Neural progenitor cell (in vitro differentiated cells): ENCODE measurements around the gene AFF1.

Experiments
- EZH2phosphoT487 ChIP-seq: fragments of 200-600 bp; sonication (generic); IDR thresholded peaks from 2 replicates; pipeline ENCODE4 v1.6.1; 2017; ENCODE audit warnings: antibody characterized with exemption
- TF ChIP-seq, protein P1 (sequence below): fragments of 200-600 bp; sonication (generic); IDR thresholded peaks from 2 replicates; pipeline ENCODE4 v1.5.1; 2017; ENCODE audit warnings: antibody characterized with exemption, mild to moderate bottlenecking

DNA sequence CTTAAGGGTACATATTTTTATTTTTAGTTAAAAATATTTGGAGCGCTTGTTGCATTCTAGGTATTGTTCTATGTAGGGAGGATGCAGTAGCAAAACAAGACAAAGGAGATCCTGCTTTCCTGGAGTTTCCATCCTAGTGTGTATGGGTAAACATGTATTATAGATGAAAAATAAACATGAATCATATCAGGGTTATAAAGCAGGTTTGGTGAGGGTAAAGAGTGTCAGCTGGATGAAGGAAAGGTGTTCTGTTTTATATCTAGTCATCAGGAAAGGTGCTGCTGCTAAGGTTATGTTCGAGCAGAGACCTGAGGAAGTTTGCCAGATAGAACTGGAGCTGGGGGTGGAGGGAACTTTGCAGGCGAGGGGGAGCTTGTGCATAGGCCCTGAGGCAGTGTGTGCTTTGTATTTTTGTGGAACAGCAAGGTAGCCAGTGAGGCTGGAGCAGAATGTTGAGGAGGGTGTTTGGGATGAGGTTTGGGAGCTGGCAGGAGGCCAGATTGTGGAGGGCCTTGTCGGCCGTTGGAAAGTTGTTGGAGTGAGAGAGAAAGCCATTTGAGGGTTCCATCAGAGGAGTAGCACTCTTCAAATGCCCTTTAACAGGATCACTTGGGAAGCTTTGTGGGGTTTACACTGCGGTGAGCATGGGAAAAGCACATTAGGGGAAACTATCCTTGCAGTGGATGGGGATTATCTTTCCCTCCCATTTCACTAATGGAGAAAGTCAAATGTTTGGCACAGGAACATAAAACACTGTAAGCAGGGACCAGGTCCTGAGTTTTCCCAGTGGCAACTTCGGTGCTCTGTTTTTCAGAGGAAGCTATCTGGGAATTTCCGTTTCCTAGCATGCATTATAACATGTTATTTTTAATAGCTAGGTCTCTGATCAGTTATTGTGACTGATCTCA, 35.9 kb downstream of the AFF1 start:
- TF ChIP-seq, protein P1, sequence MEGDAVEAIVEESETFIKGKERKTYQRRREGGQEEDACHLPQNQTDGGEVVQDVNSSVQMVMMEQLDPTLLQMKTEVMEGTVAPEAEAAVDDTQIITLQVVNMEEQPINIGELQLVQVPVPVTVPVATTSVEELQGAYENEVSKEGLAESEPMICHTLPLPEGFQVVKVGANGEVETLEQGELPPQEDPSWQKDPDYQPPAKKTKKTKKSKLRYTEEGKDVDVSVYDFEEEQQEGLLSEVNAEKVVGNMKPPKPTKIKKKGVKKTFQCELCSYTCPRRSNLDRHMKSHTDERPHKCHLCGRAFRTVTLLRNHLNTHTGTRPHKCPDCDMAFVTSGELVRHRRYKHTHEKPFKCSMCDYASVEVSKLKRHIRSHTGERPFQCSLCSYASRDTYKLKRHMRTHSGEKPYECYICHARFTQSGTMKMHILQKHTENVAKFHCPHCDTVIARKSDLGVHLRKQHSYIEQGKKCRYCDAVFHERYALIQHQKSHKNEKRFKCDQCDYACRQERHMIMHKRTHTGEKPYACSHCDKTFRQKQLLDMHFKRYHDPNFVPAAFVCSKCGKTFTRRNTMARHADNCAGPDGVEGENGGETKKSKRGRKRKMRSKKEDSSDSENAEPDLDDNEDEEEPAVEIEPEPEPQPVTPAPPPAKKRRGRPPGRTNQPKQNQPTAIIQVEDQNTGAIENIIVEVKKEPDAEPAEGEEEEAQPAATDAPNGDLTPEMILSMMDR: no peak
- no peak for TF ChIP-seq EZH2phosphoT487
